Heart left ventricle (tissue), 16 donors: ENCODE results near the gene ZBTB9. TPM values are rescaled to one million over a fixed set of nuclear protein-coding genes. Genes with fewer than 3 reads are reported as not detected.

Experiments
- ATAC-seq, 4 donors: fragments of 200-7000 bp; cut with Tn5 transposase; one replicate each; pipeline ENCODE4 v1.9.1; 2020 to 2022; ENCODE audit warnings: moderate library complexity in 4 of 4, mild to moderate bottlenecking in 3 of 4, moderate number of reproducible peaks in 1 of 4
- DNase-seq, 5 donors: peaks; one replicate each; pipeline ENCODE4 v3.0.0-alpha.2; 2020
- H3K27ac ChIP-seq, 12 donors: fragments of 200-600 bp; sonication (generic) in 4 of 12; one replicate each; pipeline versions ENCODE4 v1.5.0 to v1.8.0; 2016 to 2022; ENCODE audit warnings: mild to moderate bottlenecking in 2 of 12
- H3K27me3 ChIP-seq, 9 donors: fragments of 200-600 bp; sonication (generic) in 2 of 9; one replicate each; pipeline versions ENCODE4 v1.5.1 to v1.8.0; 2016 to 2022; ENCODE audit warnings: mild to moderate bottlenecking in 3 of 9
- H3K36me3 ChIP-seq, 9 donors: fragments of 200-600 bp; sonication (generic) in 2 of 9; one replicate each; pipeline versions ENCODE4 v1.5.0 to v1.8.0; 2018 to 2022; ENCODE audit warnings: mild to moderate bottlenecking in 2 of 9
- H3K4me1 ChIP-seq, 12 donors: fragments of 200-600 bp; sonication (generic) in 4 of 12; one replicate each; pipeline versions ENCODE4 v1.5.0 to v1.8.0; 2016 to 2022; ENCODE audit warnings: mild to moderate bottlenecking in 3 of 12
- H3K4me3 ChIP-seq, 12 donors: fragments of 200-600 bp; sonication (generic) in 4 of 12; one replicate each; pipeline versions ENCODE4 v1.5.0 to v1.8.0; 2017 to 2022; ENCODE audit warnings: mild to moderate bottlenecking in 9 of 12, moderate library complexity in 4 of 12
- H3K9me3 ChIP-seq, 12 donors: fragments of 200-600 bp; sonication (generic) in 4 of 12; one replicate each; pipeline versions ENCODE4 v1.5.0 to v1.8.0; 2016 to 2022; ENCODE audit warnings: mild to moderate bottlenecking in 1 of 12
- CTCF ChIP-seq, 12 donors: fragments of 200-600 bp; sonication (generic) in 4 of 12; IDR thresholded peaks; one replicate each; pipeline versions ENCODE4 v1.5.0 to v1.8.0; 2018 to 2022; ENCODE audit warnings: antibody characterized with exemption in 12 of 12, mild to moderate bottlenecking in 5 of 12
- POLR2A ChIP-seq, 2 donors: fragments of 450-650 bp; IDR thresholded peaks; one replicate each; pipeline ENCODE4 v1.6.1; 2017; ENCODE audit warnings: antibody characterized with exemption in 2 of 2, mild to moderate bottlenecking in 2 of 2, moderate library complexity in 2 of 2
- WGBS, 4 donors: extraction: QIAGEN DNeasy Blood & Tissue Kit in 2 of 4; methylation state at CpG; one replicate each; pipeline versions ENCODE4 v1.1.5 to v1.1.7; 2013 to 2018; 5-methylcytosine and 5-hydroxymethylcytosine counted together
- intact Hi-C, 10 donors: fragments of 100-400 bp; cut with DNase I; formaldehyde crosslinking; loops; one replicate each; pipeline versions ENCODE4 v1.11.1 to v1.14.2; 2022
- polyA plus RNA-seq, 2 donors: library from polyadenylated mRNA; stranded (reverse); fragments of 200-250 nt; gene quantifications; one replicate each; pipeline ENCODE4 v1.2.3, GENCODE V29; 2013
- total RNA-seq, 9 donors: library from RNA; depleted of rRNA in 2 of 9; stranded (reverse); fragments of >200 nt in 2 of 9; fragmentation: NEBNext Ultra II Directional in 3 of 9; extraction: Animal tissue kit (Norgen Biotek cat#: 25700) in 3 of 9; gene quantifications; one replicate each; pipeline versions ENCODE4 v1.1.0 to v1.2.4, GENCODE V29; 2016 to 2023
- donor health status: ischemic (EF 13 %, LVEDD 7.1; RV severe dilation, severe dysfunction).
- donor health status: healthy with polysubstance abuse.
- donor health status: DM: no; HTN: yes; CAD: no.
- donor health status: DM: no; HTN: no; CAD: no.
- donor health status: ischemic (EF 25% LVEDD 6.9; RV normal size, moderate dysfunction).
- donor health status: ischemic (EF 25% LVEDD 5.7; RV mildly dilated, moderate dysfunction).
- donor health status: healthy.
- donor health status: DM: yes; HTN: yes; CAD: no.
- donor health status: ischemic (EF 35%, LVEDD 5.7; RV mildly dilated, moderate dysfunction).
- donor health status: nonischemic (EF 11% LVEDD 7.7; RV severe dilation, severe dysfunction).
- donor health status: DM: yes; HTN: yes; CAD: no.
- donor health status: PGD.
- donor health status: ischemic (EF 29% LVEDD 5.4; RV normal size, mild dysfunction).
- donor health status: nonischemic (EF 23%, LVEDD 6.1; RV moderate dilation, normal function).

ZBTB9 gene
- total and polyA plus RNA-seq, 11 donors: 2.2 to 6.4 (median 4.7) TPM

- WGBS, 4 donors: 7 to 12% (median 8%) methylated on average over 12 of the region's 12 CpGs
- intact Hi-C loops: no loop called here
- peak overlapping the region in 2 of 12 donors; percentile 10 to 28 for H3K4me3 ChIP-seq
These were observed 23.1 kb upstream of the ZBTB9 start for GRCh38 chr6:33430991-33431879.

GRCh38 chr6:33431880-33432541 lies 22.4 kb upstream of the ZBTB9 start:
- no peaks in the 10 kb centered on the region for H3K9me3 ChIP-seq
- DNase-seq (peak in 1 of 5 donors; percentile 17), ATAC-seq (no peak)
- WGBS, 4 donors: 59 to 74% (median 64%) methylated on average over 7 to 12 of the region's 12 CpGs
- H3K27me3 ChIP-seq: no peaks in the 10 kb centered on the region
- intact Hi-C loops: no loop called here
- peak overlapping the region in 3 of 12 donors; percentile 18 to 75 (median 71) for H3K27ac ChIP-seq
- no peak for TF ChIP-seq CTCF (IDR thresholded peaks at IDR 0.05)
- no peak for TF ChIP-seq POLR2A (IDR thresholded peaks at IDR 0.05)
- no peak overlapping the region for H3K4me3 ChIP-seq
- H3K36me3 ChIP-seq: peaks cover 0 to 22% (median 19%) of the 10 kb centered on the region in 9 donors
- peaks cover 0 to 62% (median 38%) of the 10 kb centered on the region in 12 donors for H3K4me1 ChIP-seq

More at GRCh38 chr6:33430991-33431879, 23.1 kb upstream of the ZBTB9 start:
- ATAC-seq (peak in 1 of 4 donors; percentile 28), DNase-seq (peak in 4 of 5 donors; percentile 55 to 66 (median 60))
- H3K4me1 ChIP-seq: peaks cover 0 to 69% (median 45%) of the 10 kb centered on the region in 12 donors
- no peaks in the 10 kb centered on the region for H3K27me3 ChIP-seq
- peaks cover 0 to 15% (median 12%) of the 10 kb centered on the region in 9 donors for H3K36me3 ChIP-seq
- H3K9me3 ChIP-seq: no peaks in the 10 kb centered on the region
- H3K27ac ChIP-seq: peak overlapping the region in 2 of 12 donors; percentile 18 to 75
- no peak for TF ChIP-seq CTCF (IDR thresholded peaks at IDR 0.05)
- no peak for TF ChIP-seq POLR2A (IDR thresholded peaks at IDR 0.05)

- 68 to 89% (median 85%) methylated on average over 10 of the region's 10 CpGs for WGBS, 4 donors
- Histone ChIP-seq H3K4me1 (peaks cover 0 to 56% (median 34%) of the 10 kb centered on the region in 12 donors), H3K4me3 (no peak overlapping the region), H3K9me3 (no peaks in the 10 kb centered on the region), H3K27ac (peak overlapping the region in 4 of 12 donors; percentile 71 to 83 (median 73)), H3K27me3 (no peaks in the 10 kb centered on the region), H3K36me3 (peaks cover 0 to 28% (median 25%) of the 10 kb centered on the region in 9 donors)
- peak in 1 of 5 donors; percentile 21 for DNase-seq
- no peak for ATAC-seq
- intact Hi-C loops: no loop called here
- TF ChIP-seq POLR2A (IDR thresholded peaks at IDR 0.05): no peak
- no peak for TF ChIP-seq CTCF (IDR thresholded peaks at IDR 0.05)
These were observed 21.8 kb upstream of the ZBTB9 start for GRCh38 chr6:33432546-33432945.
